Uterus (tissue), 2 donors: ENCODE data around the gene ZNF232.

Experiments used
- POLR2A ChIP-seq, 2 donors: fragments of 450-650 bp; IDR thresholded peaks; one replicate each; pipeline ENCODE4 v1.6.1; 2016; ENCODE audit warnings: antibody characterized with exemption in 2 of 2, mild to moderate bottlenecking in 1 of 2, moderate library complexity in 1 of 2
- TF ChIP-seq, protein P1 (sequence below), 4 experiments: fragments of 200-600 bp in 2 of 4; fragments of 450-650 bp in 2 of 4; sonication (generic) in 2 of 4; IDR thresholded peaks; one replicate each; pipeline ENCODE4 v1.5.1; 2016 to 2019; ENCODE audit warnings: antibody characterized with exemption in 4 of 4, mild to moderate bottlenecking in 2 of 4, moderate library complexity in 1 of 4

DNA sequence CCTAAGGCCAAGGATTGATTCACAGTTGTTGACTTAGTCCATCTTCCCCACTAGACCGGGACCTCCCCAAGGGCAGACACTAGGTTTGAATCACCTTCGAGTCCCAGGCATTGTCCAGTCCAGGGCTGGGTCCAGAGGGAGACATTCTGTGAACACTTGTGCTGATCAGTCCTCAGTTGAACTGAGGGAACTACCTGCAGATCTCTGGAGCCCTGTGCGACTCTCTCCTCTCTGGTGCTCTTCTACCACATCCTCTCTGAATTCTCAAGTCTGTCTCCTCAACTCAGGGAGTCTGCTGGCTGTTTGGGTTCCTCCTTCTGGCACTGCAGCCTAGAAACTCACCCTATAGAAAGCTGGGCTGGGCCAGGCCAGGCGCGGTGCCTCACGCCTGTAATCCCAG is 10.8 kb downstream of the ZNF232 start:
- TF ChIP-seq, protein P1, sequence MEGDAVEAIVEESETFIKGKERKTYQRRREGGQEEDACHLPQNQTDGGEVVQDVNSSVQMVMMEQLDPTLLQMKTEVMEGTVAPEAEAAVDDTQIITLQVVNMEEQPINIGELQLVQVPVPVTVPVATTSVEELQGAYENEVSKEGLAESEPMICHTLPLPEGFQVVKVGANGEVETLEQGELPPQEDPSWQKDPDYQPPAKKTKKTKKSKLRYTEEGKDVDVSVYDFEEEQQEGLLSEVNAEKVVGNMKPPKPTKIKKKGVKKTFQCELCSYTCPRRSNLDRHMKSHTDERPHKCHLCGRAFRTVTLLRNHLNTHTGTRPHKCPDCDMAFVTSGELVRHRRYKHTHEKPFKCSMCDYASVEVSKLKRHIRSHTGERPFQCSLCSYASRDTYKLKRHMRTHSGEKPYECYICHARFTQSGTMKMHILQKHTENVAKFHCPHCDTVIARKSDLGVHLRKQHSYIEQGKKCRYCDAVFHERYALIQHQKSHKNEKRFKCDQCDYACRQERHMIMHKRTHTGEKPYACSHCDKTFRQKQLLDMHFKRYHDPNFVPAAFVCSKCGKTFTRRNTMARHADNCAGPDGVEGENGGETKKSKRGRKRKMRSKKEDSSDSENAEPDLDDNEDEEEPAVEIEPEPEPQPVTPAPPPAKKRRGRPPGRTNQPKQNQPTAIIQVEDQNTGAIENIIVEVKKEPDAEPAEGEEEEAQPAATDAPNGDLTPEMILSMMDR (IDR thresholded peaks at IDR 0.05) = no peak
- no peak for TF ChIP-seq POLR2A (IDR thresholded peaks at IDR 0.05)
